ENCODE results near the gene PPP2R2C.
A peak's percentile ranks its signal among the peaks of the same experiment; 100 is the strongest.

PPP2R2C gene

GRCh38 chr4:6282314-6282771 is 190.1 kb downstream of the PPP2R2C start:
- DNase-seq (ENCODE audit: low read depth), result no peak
- TF ChIP-seq POLR2A (IDR thresholded peaks at IDR 0.05; ENCODE audit: extremely low read depth, insufficient read length) (no peak), CTCF (IDR thresholded peaks at IDR 0.05; ENCODE audit: low read depth, low read length) (no peak), MAX (IDR thresholded peaks at IDR 0.05; ENCODE audit: low read depth, low read length) (no peak), MYC (IDR thresholded peaks at IDR 0.05; ENCODE audit: low read depth, low read length) (no peak)
- no peak overlapping the region for H3K4me3 ChIP-seq (ENCODE audit: low read depth, low read length)

GRCh38 chr4:6281436-6282313 is 190.7 kb downstream of the PPP2R2C start:
- no peak overlapping the region for H3K4me3 ChIP-seq (ENCODE audit: low read depth, low read length)
- peak; percentile 35 for DNase-seq (ENCODE audit: low read depth)
- no peak for TF ChIP-seq MYC (IDR thresholded peaks at IDR 0.05; ENCODE audit: low read depth, low read length)
- no peak for TF ChIP-seq MAX (IDR thresholded peaks at IDR 0.05; ENCODE audit: low read depth, low read length)
- no peak for TF ChIP-seq CTCF (IDR thresholded peaks at IDR 0.05; ENCODE audit: low read depth, low read length)
- TF ChIP-seq POLR2A (IDR thresholded peaks at IDR 0.05; ENCODE audit: extremely low read depth, insufficient read length), result no peak

GRCh38 chr4:6280365-6280996 is 191.9 kb downstream of the PPP2R2C start:
- no peak overlapping the region for H3K4me3 ChIP-seq (ENCODE audit: low read depth, low read length)
- DNase-seq (ENCODE audit: low read depth), result no peak
- no peak for TF ChIP-seq POLR2A (IDR thresholded peaks at IDR 0.05; ENCODE audit: extremely low read depth, insufficient read length)
- TF ChIP-seq MYC (IDR thresholded peaks at IDR 0.05; ENCODE audit: low read depth, low read length), result no peak
- no peak for TF ChIP-seq CTCF (IDR thresholded peaks at IDR 0.05; ENCODE audit: low read depth, low read length)
- TF ChIP-seq MAX (IDR thresholded peaks at IDR 0.05; ENCODE audit: low read depth, low read length), result no peak

- TF ChIP-seq CTCF (IDR thresholded peaks at IDR 0.05; ENCODE audit: low read depth, low read length) (no peak), MYC (IDR thresholded peaks at IDR 0.05; ENCODE audit: low read depth, low read length) (no peak), POLR2A (IDR thresholded peaks at IDR 0.05; ENCODE audit: extremely low read depth, insufficient read length) (no peak), MAX (IDR thresholded peaks at IDR 0.05; ENCODE audit: low read depth, low read length) (no peak)
- DNase-seq (ENCODE audit: low read depth), result no peak
- H3K4me3 ChIP-seq (ENCODE audit: low read depth, low read length), result no peak overlapping the region
Measured at GRCh38 chr4:6279582-6280289, 192.7 kb downstream of the PPP2R2C start.

- H3K4me3 ChIP-seq (ENCODE audit: low read depth, low read length), result no peak overlapping the region
- TF ChIP-seq POLR2A (IDR thresholded peaks at IDR 0.05; ENCODE audit: extremely low read depth, insufficient read length), result no peak
- TF ChIP-seq CTCF (IDR thresholded peaks at IDR 0.05; ENCODE audit: low read depth, low read length), result no peak
- no peak; the same call in 1 of the 2 replicates for TF ChIP-seq MYC (IDR thresholded peaks at IDR 0.05; ENCODE audit: low read depth, low read length)
- TF ChIP-seq MAX (IDR thresholded peaks at IDR 0.05; ENCODE audit: low read depth, low read length), result no peak
- DNase-seq (ENCODE audit: low read depth), result peak; percentile 64
Measured at GRCh38 chr4:6278801-6279197, 193.6 kb downstream of the PPP2R2C start.

All from NB4 (cell line).